K562 (cell line): ENCODE data around the gene GDPD2. TPM values are rescaled to one million over a fixed set of nuclear protein-coding genes. Genes with fewer than 3 reads are reported as not detected.

Experiments
- ATAC-seq: fragments of 200-7000 bp; cut with Tn5 transposase; 3 replicates; pipeline ENCODE4 v1.9.1; 2020; ENCODE audit warnings: moderate library complexity
- BruUV-seq: library from RNA; stranded (reverse); fragments of 400-500 nt; replicated peaks from 2 replicates; lab custom pipeline; 2021; lab: Mats Ljungman, UMichigan
- CTCF ChIA-PET: fragments of 300-600 bp; formaldehyde crosslinking; extraction: SDS; loops from one replicate; lab custom pipeline; 2021; ENCODE audit warnings: low intra/inter-chr PET ratio; lab: Yijun Ruan, JAX
- POLR2A ChIA-PET: fragments of 300-600, 350-650 bp; sonication (Branson Sonifier 250); formaldehyde crosslinking; extraction: SDS; loops from one replicate; lab custom pipeline; 2021; ENCODE audit warnings: antibody characterized with exemption, inconsistent platforms; lab: Yijun Ruan, JAX
- DNase-seq, 4 experiments: peaks; one replicate each; pipeline versions ENCODE4 v3.0.0 to v3.0.0-alpha.2; 2011 to 2018; ENCODE audit warnings: low spot score in 3 of 4, mixed read lengths in 3 of 4; ENCODE audit errors: extremely low read depth in 1 of 4
- FAIRE-seq: peaks from 2 replicates; lab custom pipeline; 2011; peaks lifted over from hg19 to GRCh38; lab: Jason Lieb, UNC
- H2AFZ ChIP-seq: 2 replicates; pipeline ENCODE4 v1.6.0; 2011; ENCODE audit warnings: low read depth, low read length, control low read depth, inconsistent platforms
- H3K27ac ChIP-seq: fragments of 200-600 bp; 3 replicates; pipeline ENCODE4 v1.8.0; 2011; ENCODE audit warnings: low read depth, mild to moderate bottlenecking, control low read depth, inconsistent platforms, low read length, moderate library complexity, mixed read lengths; ENCODE audit errors: extremely low read depth
- H3K27me3 ChIP-seq, 2 experiments: fragments of 300-600 bp in 1 of 2; 2 replicates in 1 of 2; 3 replicates in 1 of 2; pipeline versions ENCODE4 v1.6.0 to v1.8.0; 2011; ENCODE audit warnings: inconsistent platforms in 2 of 2, low read length in 2 of 2, mild to moderate bottlenecking in 1 of 2, mixed read lengths in 1 of 2, moderate library complexity in 1 of 2; ENCODE audit not compliant: control insufficient read depth in 2 of 2, insufficient read depth in 2 of 2
- H3K36me3 ChIP-seq: fragments of 300-600 bp; 3 replicates; pipeline ENCODE4 v1.8.0; 2011; ENCODE audit warnings: mild to moderate bottlenecking, low read length, inconsistent platforms; ENCODE audit not compliant: control insufficient read depth, insufficient read depth
- H3K4me1 ChIP-seq, 2 experiments: fragments of 200-600 bp in 1 of 2; replicated peaks in 1 of 2; 2 replicates in 1 of 2; 3 replicates in 1 of 2; pipeline versions ENCODE4 v1.5.1 to v1.8.0; 2011; ENCODE audit warnings: inconsistent platforms in 2 of 2, low read length in 2 of 2, mild to moderate bottlenecking in 1 of 2, mixed read lengths in 1 of 2, moderate library complexity in 1 of 2; ENCODE audit not compliant: control insufficient read depth in 2 of 2, insufficient read depth in 2 of 2
- H3K4me2 ChIP-seq: 2 replicates; pipeline ENCODE4 v1.6.1; 2011; ENCODE audit warnings: low read length, control low read depth, inconsistent platforms, mixed read lengths; ENCODE audit not compliant: insufficient read depth
- H3K4me3 ChIP-seq: fragments of 200-600 bp; sonication (generic), shearing (Covaris generic); 2 replicates; pipeline ENCODE4 v1.5.1; 2016; ENCODE audit warnings: control low read depth, inconsistent platforms
- H3K79me2 ChIP-seq: fragments of 200-600 bp; 3 replicates; pipeline ENCODE4 v1.8.0; 2011; ENCODE audit warnings: low read length, inconsistent platforms; ENCODE audit not compliant: control insufficient read depth, insufficient read depth
- H3K9ac ChIP-seq, 2 experiments: 2 replicates each; pipeline versions ENCODE4 v1.6.0 to v1.6.1; 2011; ENCODE audit warnings: low read depth in 2 of 2, low read length in 2 of 2, control low read depth in 1 of 2, inconsistent platforms in 1 of 2, mild to moderate bottlenecking in 1 of 2, mixed read lengths in 1 of 2; ENCODE audit not compliant: insufficient read depth in 1 of 2
- H3K9me1 ChIP-seq: one replicate; pipeline ENCODE4 v1.6.0; 2011; ENCODE audit warnings: inconsistent platforms, mild to moderate bottlenecking, low read length, moderate library complexity; ENCODE audit not compliant: control insufficient read depth, insufficient read depth
- H3K9me3 ChIP-seq: replicated peaks from 2 replicates; pipeline ENCODE4 v1.5.1; 2011; ENCODE audit warnings: low read depth, low read length, inconsistent platforms; ENCODE audit not compliant: control insufficient read depth, insufficient read depth
- H4K20me1 ChIP-seq: replicated peaks from 2 replicates; pipeline ENCODE4 v1.6.1; 2011; ENCODE audit warnings: low read length, inconsistent platforms, mixed read lengths; ENCODE audit not compliant: control insufficient read depth, insufficient read depth
- ATF6 ChIP-seq: sonication (generic); formaldehyde crosslinking; IDR thresholded peaks from 2 replicates; pipeline ENCODE4 v1.4.0; 2020; ENCODE audit warnings: mild to moderate bottlenecking, missing genetic modification reagents
- CREB3L1 ChIP-seq: fragments of 450-650 bp; IDR thresholded peaks from 2 replicates; pipeline ENCODE4 v1.6.1; 2014; ENCODE audit warnings: low read depth, mild to moderate bottlenecking, moderate library complexity, borderline replicate concordance
- FOXA1 ChIP-seq: fragments of 450-650 bp; IDR thresholded peaks from 2 replicates; pipeline ENCODE4 v1.6.1; 2016; ENCODE audit warnings: mild to moderate bottlenecking, borderline replicate concordance
- LCOR ChIP-seq: sonication (generic); formaldehyde crosslinking; IDR thresholded peaks from 2 replicates; pipeline ENCODE4 v1.8.0; 2022; ENCODE audit warnings: mild to moderate bottlenecking, missing genetic modification reagents
- MNT ChIP-seq, 2 experiments: fragments of 450-650 bp; conservative IDR thresholded peaks; 2 replicates each; pipeline ENCODE4 v1.6.1; 2017; ENCODE audit warnings: mild to moderate bottlenecking in 2 of 2, moderate library complexity in 2 of 2
- TCF3 ChIP-seq: sonication (generic); formaldehyde crosslinking; IDR thresholded peaks from 2 replicates; pipeline ENCODE4 v1.4.0; 2020; ENCODE audit warnings: mild to moderate bottlenecking, missing genetic modification reagents
- ZBTB7A ChIP-seq: IDR thresholded peaks from 2 replicates; pipeline ENCODE4 v1.6.1; 2011; ENCODE audit warnings: low read depth, mild to moderate bottlenecking, low read length, moderate library complexity, borderline replicate concordance; ENCODE audit not compliant: control insufficient read depth
- ZNF143 ChIP-seq: sonication (generic); formaldehyde crosslinking; IDR thresholded peaks from 2 replicates; pipeline ENCODE4 v1.9.0; 2022; ENCODE audit warnings: mild to moderate bottlenecking, missing genetic modification reagents
- ZNF239 ChIP-seq: fragments of 250-450 bp; sonication (Bioruptor Pico); IDR thresholded peaks from 2 replicates; pipeline ENCODE4 v1.4.0; 2020; ENCODE audit warnings: mild to moderate bottlenecking
- ZNF609 ChIP-seq: sonication (generic); formaldehyde crosslinking; IDR thresholded peaks from 2 replicates; pipeline ENCODE4 v1.8.1; 2023; ENCODE audit warnings: missing genetic modification reagents, mild to moderate bottlenecking, borderline replicate concordance
- WGBS: fragments of 100-300 bp; shearing (Covaris generic); methylation state at CpG from one replicate; pipeline ENCODE4 v1.1.6; 2016; ENCODE audit warnings: low coverage, mixed read lengths; ENCODE audit not compliant: insufficient coverage; ENCODE audit errors: missing lambda C conversion rate; 5-methylcytosine and 5-hydroxymethylcytosine counted together
- in situ Hi-C: fragments of 300-500 bp; cut with MboI; formaldehyde crosslinking; loops from 4 replicates; pipeline ENCODE4 v1.15.0; 2018; ENCODE audit warnings: inconsistent platforms, mixed read lengths
- intact Hi-C: fragments of 100-400 bp; cut with micrococcal nuclease; formaldehyde crosslinking; loops from 2 replicates; pipeline ENCODE4 v1.14.2; 2022
- polyA plus RNA-seq, 8 experiments: library from polyadenylated mRNA; depleted of rRNA in 4 of 8; stranded (reverse) in 5 of 8; unstranded in 3 of 8; fragments of >200 nt; fragmentation: Nextera tagmentation in 2 of 8; fragmentation: Illumina TruSeq in 1 of 8; extraction: Ambion mirVana in 2 of 8; extraction: Trizol in 1 of 8; gene quantifications; 2 replicates each; pipeline versions ENCODE4 v1.2.1 to v1.2.3, GENCODE V29; 2011 to 2014; ENCODE audit warnings: inconsistent platforms in 1 of 8, missing spikeins in 1 of 8
- total RNA-seq, 7 experiments: library from RNA; depleted of rRNA in 6 of 7; stranded (reverse); fragments of >200 nt in 6 of 7; fragmentation: Illumina TruSeq in 2 of 7; extraction: Trizol in 2 of 7; gene quantifications; 2 replicates each; pipeline versions ENCODE4 v1.2.1 to v1.2.3, GENCODE V29; 2011 to 2021; ENCODE audit warnings: low replicate concordance in 1 of 7

Gene GDPD2
- total and polyA plus RNA-seq, 9 of the 15 experiments (the other 6 are each of a cell fraction or from before 2014, with no cell fraction given) = not detected

- FAIRE-seq (no peak), DNase-seq (no peak), ATAC-seq (no peak)
- Histone ChIP-seq H3K9ac (no peak overlapping the region), H3K27me3 (no peaks in the 10 kb centered on the region), H3K9me3 (no peaks in the 10 kb centered on the region), H3K4me3 (no peak overlapping the region), H2AFZ (no peak overlapping the region), H3K4me1 (no peaks in the 10 kb centered on the region), H4K20me1 (no peaks in the 10 kb centered on the region), H3K9me1 (no peaks in the 10 kb centered on the region), H3K27ac (no peak overlapping the region), H3K79me2 (no peaks in the 10 kb centered on the region), H3K36me3 (peaks cover 62% of the 10 kb centered on the region), H3K4me2 (no peak overlapping the region)
- intact Hi-C loops = no loop called here
- in situ Hi-C loops = no loop called here
- POLR2A ChIA-PET = no interaction called here
- 83% methylated on average over 2 of the region's 2 CpGs for WGBS
- CTCF ChIA-PET = no interaction called here
- BruUV-seq = no TSS peak
- TF ChIP-seq ATF6 (CRISPR knock-in tag) (no peak), ZNF609 (CRISPR knock-in tag) (no peak), ZNF143 (CRISPR knock-in tag) (no peak), LCOR (no peak), ZBTB7A (no peak), FOXA1 (no peak), MNT (conservative IDR thresholded peaks at IDR 0.05) (no peak), CREB3L1 (no peak), ZNF239 (CRISPR knock-in tag) (no peak), TCF3 (CRISPR knock-in tag) (no peak)
These were observed 20.4 kb upstream of the GDPD2 start for GRCh38 chrX:70402721-70403120.
